Prostate gland (tissue), 2 donors: ENCODE measurements around the gene REV3L. TPM values are rescaled to one million over a fixed set of nuclear protein-coding genes. Genes with fewer than 3 reads are reported as not detected.

Experiments
- DNase-seq: peaks from one replicate; pipeline ENCODE4 v3.0.0-alpha.2; 2019; ENCODE audit warnings: low spot score
- H3K27ac ChIP-seq, 2 donors: fragments of 200-600 bp; sonication (generic); 2 replicates each; pipeline ENCODE4 v1.5.1; 2017 to 2019
- H3K27me3 ChIP-seq: fragments of 200-600 bp; sonication (generic); replicated peaks from 2 replicates; pipeline ENCODE4 v1.5.1; 2019; ENCODE audit not compliant: insufficient read depth
- H3K36me3 ChIP-seq, 2 donors: fragments of 200-600 bp; sonication (generic); 1 replicate in 1 of 2; 2 replicates in 1 of 2; pipeline versions ENCODE4 v1.5.1 to v1.8.1; 2017 to 2019
- H3K4me1 ChIP-seq: fragments of 200-600 bp; sonication (generic); replicated peaks from 2 replicates; pipeline ENCODE4 v1.5.1; 2019
- H3K4me3 ChIP-seq, 2 donors: fragments of 200-600 bp; sonication (generic); 2 replicates each; pipeline ENCODE4 v1.5.1; 2017 to 2019
- H3K9me3 ChIP-seq: fragments of 200-600 bp; sonication (generic); 2 replicates; pipeline ENCODE4 v1.5.1; 2017
- CTCF ChIP-seq, 4 experiments: fragments of 200-600 bp in 2 of 4; fragments of 450-650 bp in 2 of 4; sonication (generic) in 2 of 4; IDR thresholded peaks; 1 replicate in 3 of 4; 2 replicates in 1 of 4; pipeline ENCODE4 v1.5.1; 2016 to 2019; ENCODE audit warnings: antibody characterized with exemption in 4 of 4, mild to moderate bottlenecking in 2 of 4, moderate library complexity in 2 of 4
- POLR2A ChIP-seq: fragments of 450-650 bp; IDR thresholded peaks from one replicate; pipeline ENCODE4 v1.6.1; 2016; ENCODE audit warnings: antibody characterized with exemption, mild to moderate bottlenecking
- POLR2AphosphoS5 ChIP-seq: sonication (generic); formaldehyde crosslinking; IDR thresholded peaks from one replicate; pipeline ENCODE4 v1.6.1; 2017; ENCODE audit warnings: antibody characterized with exemption
- WGBS: methylation state at CpG from one replicate; pipeline ENCODE4 v1.1.5; 2018; 5-methylcytosine and 5-hydroxymethylcytosine counted together
- intact Hi-C: fragments of 100-400 bp; cut with DNase I; formaldehyde crosslinking; loops from one replicate; pipeline ENCODE4 v1.14.2; 2022
- total RNA-seq, 2 donors: library from RNA; depleted of rRNA; stranded (reverse); fragments of >200 nt; gene quantifications; one replicate each; pipeline ENCODE4 v1.1.0, GENCODE V29; 2016

The REV3L gene
- total RNA-seq, 2 donors from 2014 or later, result 20.0 to 44.2 TPM

GRCh38 chr6:111377558-111378120 is 105.4 kb downstream of the REV3L start:
- no peak for TF ChIP-seq POLR2AphosphoS5
- no peak for TF ChIP-seq POLR2A
- no peak for TF ChIP-seq CTCF (IDR thresholded peaks at IDR 0.05)
- H3K4me1 ChIP-seq, result no peaks in the 10 kb centered on the region
- no peak overlapping the region for H3K27ac ChIP-seq
- WGBS, result 98% methylated on average over 2 of the region's 2 CpGs
- no peaks in the 10 kb centered on the region for H3K9me3 ChIP-seq
- H3K36me3 ChIP-seq, result peaks cover 0 to 3% of the 10 kb centered on the region in 2 donors
- intact Hi-C loops, result no loop called here
- no peak overlapping the region for H3K4me3 ChIP-seq
- DNase-seq, result no peak
- no peaks in the 10 kb centered on the region for H3K27me3 ChIP-seq

GRCh38 chr6:111367393-111368088 is 115.5 kb downstream of the REV3L start:
- H3K27me3 ChIP-seq, result no peaks in the 10 kb centered on the region
- H3K36me3 ChIP-seq, result no peaks in the 10 kb centered on the region
- WGBS, result 45% methylated on average over 9 of the region's 9 CpGs
- TF ChIP-seq CTCF (IDR thresholded peaks at IDR 0.05) (no peak), POLR2AphosphoS5 (peak; percentile 36), POLR2A (no peak)
- intact Hi-C loops, result no loop called here
- no peak overlapping the region for H3K4me3 ChIP-seq
- no peaks in the 10 kb centered on the region for H3K4me1 ChIP-seq
- no peak overlapping the region for H3K27ac ChIP-seq
- no peak for DNase-seq
- H3K9me3 ChIP-seq, result no peaks in the 10 kb centered on the region

DNA sequence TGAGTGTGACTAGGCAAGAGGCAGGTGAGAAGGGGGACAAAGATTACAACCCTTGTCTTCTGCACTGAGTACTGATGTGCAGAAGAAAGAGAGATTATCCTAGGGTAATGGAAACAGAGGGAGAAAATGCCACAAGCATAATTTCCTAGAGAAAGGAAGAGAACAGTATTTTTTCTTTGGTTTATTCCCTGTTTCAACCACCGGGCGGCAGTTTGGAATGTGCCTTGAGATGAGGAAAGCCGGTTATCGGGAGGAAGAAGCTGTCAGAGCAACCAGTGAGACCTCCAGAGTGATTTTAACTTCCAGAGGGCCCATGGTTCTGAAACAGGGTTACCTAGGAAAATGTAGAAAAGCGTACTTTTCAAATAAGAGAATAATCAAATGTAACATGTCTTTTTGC is 121.4 kb downstream of the REV3L start:
- H3K36me3 ChIP-seq, result no peaks in the 10 kb centered on the region
- TF ChIP-seq POLR2A (no peak), CTCF (IDR thresholded peaks at IDR 0.05) (peak in 3 of 4 experiments; percentile 28 to 48 (median 45))
- DNase-seq, result no peak
- WGBS, result 41% methylated on average over 5 of the region's 5 CpGs
- H3K4me3 ChIP-seq, result no peak overlapping the region
- H3K27me3 ChIP-seq, result no peaks in the 10 kb centered on the region
- no peaks in the 10 kb centered on the region for H3K9me3 ChIP-seq
- intact Hi-C loops, result loop anchor here (5.0 kb wide), 2 partner anchors 116 to 281 kb away; no protein-coding TSS in a partner anchor
- H3K4me1 ChIP-seq, result no peaks in the 10 kb centered on the region
- no peak overlapping the region for H3K27ac ChIP-seq

DNA sequence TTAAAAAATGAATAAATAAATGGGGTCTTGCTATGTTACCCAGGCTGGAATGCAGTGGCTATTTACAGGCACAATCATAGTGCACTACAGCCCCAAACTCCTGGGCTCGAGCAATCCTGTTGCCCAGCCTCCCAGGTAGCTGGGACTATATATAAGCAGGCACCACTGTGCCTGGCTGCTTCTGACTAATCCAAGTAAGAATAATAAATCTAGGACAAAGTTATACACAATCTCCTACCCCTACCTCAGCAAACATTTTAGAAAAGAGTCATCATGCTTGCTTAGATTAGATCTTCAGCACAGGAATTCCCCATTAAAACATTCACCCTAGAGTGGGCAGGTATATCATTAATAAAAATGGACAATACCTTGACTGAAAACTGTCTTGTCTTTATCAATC is 124.6 kb downstream of the REV3L start:
- Histone ChIP-seq H3K27ac (no peak overlapping the region), H3K9me3 (no peaks in the 10 kb centered on the region), H3K36me3 (no peaks in the 10 kb centered on the region), H3K4me1 (no peaks in the 10 kb centered on the region), H3K27me3 (no peaks in the 10 kb centered on the region), H3K4me3 (no peak overlapping the region)
- intact Hi-C loops, result no loop called here
- DNase-seq, result no peak
- TF ChIP-seq POLR2AphosphoS5, result no peak
- no peak for TF ChIP-seq POLR2A
- TF ChIP-seq CTCF (IDR thresholded peaks at IDR 0.05), result no peak
- whole genome bisulfite sequencing, result 67% methylated on average over 1 of the region's 1 CpG

- Histone ChIP-seq H3K4me3 (no peak overlapping the region), H3K27ac (no peak overlapping the region), H3K36me3 (no peaks in the 10 kb centered on the region), H3K27me3 (no peaks in the 10 kb centered on the region), H3K9me3 (no peaks in the 10 kb centered on the region), H3K4me1 (no peaks in the 10 kb centered on the region)
- TF ChIP-seq POLR2AphosphoS5, result no peak
- TF ChIP-seq CTCF (IDR thresholded peaks at IDR 0.05), result no peak
- intact Hi-C loops, result no loop called here
- DNase-seq, result no peak
Measured at GRCh38 chr6:111357705-111358104, 125.3 kb downstream of the REV3L start.
